H9 (cell line): ENCODE results near the gene ADAM11. TPM values are rescaled to one million over a fixed set of nuclear protein-coding genes. Genes with fewer than 3 reads are reported as not detected.

Experiments used
- DNase-seq: peaks from one replicate; pipeline ENCODE4 v3.0.0-alpha.2; 2017
- H2AFZ ChIP-seq: one replicate; pipeline ENCODE4 v1.6.1; 2013; ENCODE audit warnings: mild to moderate bottlenecking, low read length, control low read depth, moderate library complexity
- H2AK5ac ChIP-seq: 2 replicates; pipeline ENCODE4 v1.6.1; 2013; ENCODE audit warnings: low read length, control low read depth, mixed read lengths; ENCODE audit not compliant: insufficient read length
- H2BK120ac ChIP-seq: one replicate; pipeline ENCODE4 v1.6.1; 2013; ENCODE audit warnings: low read depth, mild to moderate bottlenecking, low read length, control low read depth, inconsistent platforms; ENCODE audit not compliant: poor library complexity, severe bottlenecking
- H2BK12ac ChIP-seq: 2 replicates; pipeline ENCODE4 v1.6.1; 2013; ENCODE audit warnings: low read length, control low read depth, mixed read lengths, low read depth; ENCODE audit not compliant: insufficient read length
- H2BK15ac ChIP-seq: 2 replicates; pipeline ENCODE4 v1.6.1; 2013; ENCODE audit warnings: low read depth, low read length, control low read depth
- H2BK20ac ChIP-seq: one replicate; pipeline ENCODE4 v1.6.1; 2013; ENCODE audit warnings: low read depth, mild to moderate bottlenecking, low read length, control low read depth, inconsistent platforms; ENCODE audit not compliant: poor library complexity, severe bottlenecking
- H2BK5ac ChIP-seq: 2 replicates; pipeline ENCODE4 v1.6.1; 2013; ENCODE audit warnings: low read length, control low read depth, mixed read lengths; ENCODE audit not compliant: insufficient read length
- H3K14ac ChIP-seq: 2 replicates; pipeline ENCODE4 v1.6.1; 2013; ENCODE audit warnings: low read length, control low read depth; ENCODE audit not compliant: insufficient read depth
- H3K18ac ChIP-seq: 2 replicates; pipeline ENCODE4 v1.6.1; 2013; ENCODE audit warnings: low read depth, mild to moderate bottlenecking, mixed read lengths, low read length, control low read depth; ENCODE audit not compliant: insufficient read length
- H3K23ac ChIP-seq: 2 replicates; pipeline ENCODE4 v1.6.1; 2013; ENCODE audit warnings: low read length, control low read depth, mixed read lengths, low read depth; ENCODE audit not compliant: insufficient read length
- H3K23me2 ChIP-seq: 2 replicates; pipeline ENCODE4 v1.6.1; 2013; ENCODE audit warnings: low read depth, mild to moderate bottlenecking, mixed read lengths, low read length, control low read depth; ENCODE audit not compliant: insufficient read length, poor library complexity, severe bottlenecking
- H3K27ac ChIP-seq: 2 replicates; pipeline ENCODE4 v1.5.1; 2013; ENCODE audit warnings: low read length, control low read depth, mixed read lengths, low read depth; ENCODE audit not compliant: insufficient read length
- H3K27me3 ChIP-seq: 2 replicates; pipeline ENCODE4 v1.6.1; 2013; ENCODE audit warnings: low read length, control low read depth, inconsistent platforms; ENCODE audit not compliant: insufficient read depth
- H3K4ac ChIP-seq: 2 replicates; pipeline ENCODE4 v1.6.1; 2013; ENCODE audit warnings: low read depth, mild to moderate bottlenecking, control low read depth, inconsistent platforms, low read length, moderate library complexity
- H3K4me1 ChIP-seq: 2 replicates; pipeline ENCODE4 v1.6.1; 2013; ENCODE audit warnings: low read length, control low read depth, inconsistent platforms; ENCODE audit not compliant: insufficient read depth
- H3K4me2 ChIP-seq: 2 replicates; pipeline ENCODE4 v1.6.1; 2013; ENCODE audit warnings: low read length, control low read depth, mixed read lengths; ENCODE audit not compliant: insufficient read length, insufficient read depth
- H3K56ac ChIP-seq: 2 replicates; pipeline ENCODE4 v1.6.1; 2013; ENCODE audit warnings: low read depth, mild to moderate bottlenecking, mixed read lengths, low read length, control low read depth; ENCODE audit not compliant: insufficient read length
- H3K79me1 ChIP-seq: 2 replicates; pipeline ENCODE4 v1.6.1; 2013; ENCODE audit warnings: low read depth, mild to moderate bottlenecking, moderate library complexity, low read length, control low read depth, inconsistent platforms; ENCODE audit not compliant: insufficient read depth, poor library complexity, severe bottlenecking
- H3K79me2 ChIP-seq: 2 replicates; pipeline ENCODE4 v1.6.1; 2013; ENCODE audit warnings: low read length, control low read depth, inconsistent platforms; ENCODE audit not compliant: insufficient read depth
- H3K9ac ChIP-seq: 2 replicates; pipeline ENCODE4 v1.6.1; 2013; ENCODE audit warnings: low read length, control low read depth, mixed read lengths; ENCODE audit not compliant: insufficient read length; ENCODE audit errors: extremely low read depth
- H3K9me3 ChIP-seq: one replicate; pipeline ENCODE4 v1.6.1; 2013; ENCODE audit warnings: low read depth, low read length, inconsistent platforms; ENCODE audit not compliant: control insufficient read depth
- H3T11ph ChIP-seq: one replicate; pipeline ENCODE4 v1.6.1; 2013; ENCODE audit warnings: mild to moderate bottlenecking, low read length, control low read depth, inconsistent platforms
- H4K20me1 ChIP-seq: one replicate; pipeline ENCODE4 v1.6.1; 2013; ENCODE audit not compliant: control insufficient read depth, insufficient read length, insufficient read depth
- H4K5ac ChIP-seq: 2 replicates; pipeline ENCODE4 v1.6.1; 2013; ENCODE audit warnings: low read depth, mild to moderate bottlenecking, mixed read lengths, low read length, control low read depth; ENCODE audit not compliant: insufficient read length
- H4K8ac ChIP-seq: replicated peaks from 2 replicates; pipeline ENCODE4 v1.6.1; 2013; ENCODE audit warnings: low read length, control low read depth, mixed read lengths, low read depth; ENCODE audit not compliant: insufficient read length
- H4K91ac ChIP-seq: 2 replicates; pipeline ENCODE4 v1.6.1; 2013; ENCODE audit warnings: low read depth, mild to moderate bottlenecking, moderate library complexity, mixed read lengths, low read length, control low read depth; ENCODE audit not compliant: insufficient read length
- H3K27ac Mint-ChIP-seq, 3 experiments: 2 replicates in 2 of 3; 3 replicates in 1 of 3; pipeline ENCODE4 v1.8.0; 2020 to 2021; ENCODE audit warnings: mixed read lengths in 3 of 3, mild to moderate bottlenecking in 1 of 3, moderate library complexity in 1 of 3
- H3K27me3 Mint-ChIP-seq: 2 replicates; pipeline ENCODE4 v1.8.0; 2021; ENCODE audit warnings: low read depth, mild to moderate bottlenecking, moderate library complexity, mixed read lengths
- H3K36me3 Mint-ChIP-seq, 3 experiments: 2 replicates in 2 of 3; 3 replicates in 1 of 3; pipeline ENCODE4 v1.8.0; 2020 to 2021; ENCODE audit warnings: low read depth in 3 of 3, mixed read lengths in 3 of 3; ENCODE audit not compliant: insufficient read depth in 1 of 3
- H3K4me1 Mint-ChIP-seq, 2 experiments: 2 replicates each; pipeline ENCODE4 v1.8.0; 2020; ENCODE audit warnings: mixed read lengths in 2 of 2
- H3K4me3 Mint-ChIP-seq, 2 experiments: 2 replicates in 1 of 2; 3 replicates in 1 of 2; pipeline ENCODE4 v1.8.0; 2020 to 2021; ENCODE audit warnings: mild to moderate bottlenecking in 2 of 2, mixed read lengths in 2 of 2, moderate library complexity in 1 of 2
- H3K9me3 Mint-ChIP-seq, 2 experiments: 2 replicates in 1 of 2; 3 replicates in 1 of 2; pipeline ENCODE4 v1.8.0; 2020; ENCODE audit warnings: mild to moderate bottlenecking in 2 of 2, mixed read lengths in 2 of 2, moderate library complexity in 1 of 2
- CTCF ChIP-seq: fragments of 200-600 bp; sonication (generic); conservative IDR thresholded peaks from 3 replicates; pipeline ENCODE4 v1.8.0; 2021; ENCODE audit warnings: antibody characterized with exemption, mild to moderate bottlenecking
- whole genome bisulfite sequencing: extraction: QIAGEN DNeasy Blood & Tissue Kit; methylation state at CpG from one replicate; pipeline ENCODE4 v1.1.7; 2013; ENCODE audit warnings: missing lambda C conversion rate, low lambda C conversion rate, mixed read lengths; ENCODE audit not compliant: insufficient read length; ENCODE audit errors: extremely low coverage; 5-methylcytosine and 5-hydroxymethylcytosine counted together
- total RNA-seq: library from RNA; stranded (reverse); gene quantifications from 2 replicates; pipeline ENCODE4 v1.2.1, GENCODE V29; 2021

The ADAM11 gene
- total RNA-seq, 1 experiment from 2014 or later, result 4.6 TPM

GRCh38 chr17:44793885-44794842 is 35.4 kb downstream of the ADAM11 start:
- H3K79me1 ChIP-seq, result no peaks in the 10 kb centered on the region
- DNase-seq, result no peak
- Mint-ChIP-seq H3K4me3 (no peak overlapping the region), H3K4me1 (peaks cover 5 to 20% of the 10 kb centered on the region in 2 experiments), H3K27ac (peak overlapping the region; percentile 13 to 80 (median 74); a peak in 6 of 7 replicates), H3K27me3 (no peaks in the 10 kb centered on the region), H3K9me3 (no peaks in the 10 kb centered on the region), H3K36me3 (peaks cover 0 to 14% (median 0%) of the 10 kb centered on the region in 3 experiments; a peak in 3 of 7 replicates)
- H4K20me1 ChIP-seq, result no peaks in the 10 kb centered on the region
- H3K9me3 ChIP-seq, result no peaks in the 10 kb centered on the region
- H2AK5ac ChIP-seq, result no peak overlapping the region
- no peak overlapping the region for H3K14ac ChIP-seq
- H3K23ac ChIP-seq, result no peak overlapping the region
- no peak overlapping the region for H4K91ac ChIP-seq
- H2BK20ac ChIP-seq, result no peak overlapping the region
- H2BK15ac ChIP-seq, result no peak overlapping the region
- H3K56ac ChIP-seq, result no peak overlapping the region
- H3K23me2 ChIP-seq, result no peaks in the 10 kb centered on the region
- no peak overlapping the region for H4K8ac ChIP-seq
- no peak overlapping the region for H3K4ac ChIP-seq
- H4K5ac ChIP-seq, result no peak overlapping the region
- H2AFZ ChIP-seq, result no peak overlapping the region
- H2BK12ac ChIP-seq, result no peak overlapping the region
- no peak overlapping the region for H2BK120ac ChIP-seq
- H3K79me2 ChIP-seq, result no peaks in the 10 kb centered on the region
- WGBS, result no CpG with 5 or more reads among the region's 18 CpGs
- no peak overlapping the region for H2BK5ac ChIP-seq
- no peak overlapping the region for H3K18ac ChIP-seq
- no peaks in the 10 kb centered on the region; the same call in 1 of the 2 replicates for H3K4me1 ChIP-seq
- TF ChIP-seq CTCF, result no peak
- H3K27ac ChIP-seq, result no peak overlapping the region
- H3K4me2 ChIP-seq, result no peak overlapping the region
- no peak overlapping the region for H3T11ph ChIP-seq
- H3K27me3 ChIP-seq, result no peaks in the 10 kb centered on the region
- no peak overlapping the region for H3K9ac ChIP-seq
